Body of pancreas (tissue), 4 donors: ENCODE results near the gene CYP1A2. TPM values are rescaled to one million over a fixed set of nuclear protein-coding genes. Genes with fewer than 3 reads are reported as not detected.
"Not testable (repeated sequence)": the region's sequence is repeated elsewhere in the genome, so short reads cannot be mapped to it uniquely, and the experiment has no call there.

ENCODE experiments used
- ATAC-seq: fragments of 150-250 bp; one replicate; pipeline ENCODE4 v1.9.1; 2016
- DNase-seq, 4 donors: peaks; one replicate each; pipeline ENCODE4 v3.0.0-alpha.2; 2019
- H3K27ac ChIP-seq, 4 donors: fragments of 200-600 bp; sonication (generic); 1 replicate in 3 of 4; 2 replicates in 1 of 4; pipeline versions ENCODE4 v1.5.1 to v1.6.1; 2016 to 2019; ENCODE audit warnings: mild to moderate bottlenecking in 1 of 4, mixed read lengths in 1 of 4, moderate library complexity in 1 of 4
- H3K27me3 ChIP-seq, 2 donors: fragments of 200-600 bp; sonication (generic); one replicate each; pipeline ENCODE4 v1.6.0; 2016; ENCODE audit warnings: mild to moderate bottlenecking in 1 of 2
- H3K36me3 ChIP-seq, 2 donors: fragments of 200-600 bp; sonication (generic); replicated peaks in 1 of 2; 2 replicates each; pipeline ENCODE4 v1.5.1; 2016; ENCODE audit warnings: low read depth in 2 of 2; ENCODE audit not compliant: insufficient read depth in 1 of 2
- H3K4me1 ChIP-seq: fragments of 200-600 bp; sonication (generic); one replicate; pipeline ENCODE4 v1.6.0; 2016
- H3K4me3 ChIP-seq, 2 donors: fragments of 200-600 bp; sonication (generic); 1 replicate in 1 of 2; 2 replicates in 1 of 2; pipeline ENCODE4 v1.5.1; 2016 to 2019
- H3K9me3 ChIP-seq, 3 donors: fragments of 200-600 bp; sonication (generic); 1 replicate in 2 of 3; 2 replicates in 1 of 3; pipeline ENCODE4 v1.5.1; 2016
- CTCF ChIP-seq, 7 experiments: fragments of 450-650 bp in 4 of 7; fragments of 200-600 bp in 3 of 7; sonication (generic) in 3 of 7; IDR thresholded peaks; one replicate each; pipeline ENCODE4 v1.5.1; 2016 to 2019; ENCODE audit warnings: antibody characterized with exemption in 7 of 7
- POLR2A ChIP-seq, 3 donors: fragments of 450-650 bp; IDR thresholded peaks; one replicate each; pipeline ENCODE4 v1.6.1; 2016; ENCODE audit warnings: antibody characterized with exemption in 3 of 3, mild to moderate bottlenecking in 2 of 3
- WGBS, 2 donors: methylation state at CpG; one replicate each; pipeline ENCODE4 v1.1.5; 2017; 5-methylcytosine and 5-hydroxymethylcytosine counted together
- intact Hi-C: fragments of 100-400 bp; cut with DNase I; formaldehyde crosslinking; loops from one replicate; pipeline ENCODE4 v1.15.1; 2023
- total RNA-seq, 2 donors: library from RNA; depleted of rRNA; stranded (reverse); fragments of >200 nt; gene quantifications; one replicate each; pipeline ENCODE4 v1.1.0, GENCODE V29; 2016

Gene CYP1A2
- total RNA-seq, 2 donors from 2014 or later, result not detected

- Histone ChIP-seq H3K36me3 (no peaks in the 10 kb centered on the region), H3K4me3 (no peak overlapping the region), H3K4me1 (no peaks in the 10 kb centered on the region), H3K27ac (no peak overlapping the region), H3K27me3 (no peaks in the 10 kb centered on the region), H3K9me3 (no peaks in the 10 kb centered on the region)
- ATAC-seq, result no peak
- 69 to 78% methylated on average over 3 of the region's 3 CpGs for WGBS, 2 donors
- intact Hi-C loops, result no loop called here
- TF ChIP-seq CTCF (IDR thresholded peaks at IDR 0.05) (no peak), POLR2A (IDR thresholded peaks at IDR 0.05) (no peak)
- DNase-seq, result no peak
Observed at GRCh38 chr15:74735305-74735704, 13.3 kb upstream of the CYP1A2 start.

- H3K4me3 ChIP-seq, DNase-seq, intact Hi-C loops, H3K9me3 ChIP-seq, H3K27me3 ChIP-seq, H3K27ac ChIP-seq, ATAC-seq, H3K4me1 ChIP-seq, H3K36me3 ChIP-seq: not testable (repeated sequence)
- 58 to 63% methylated on average over 5 of the region's 5 CpGs for WGBS, 2 donors
Observed at GRCh38 chr15:74738239-74738638, 10.4 kb upstream of the CYP1A2 start.

GRCh38 chr15:74742422-74742821, 6.2 kb upstream of the CYP1A2 start:
- Histone ChIP-seq H3K36me3 (no peaks in the 10 kb centered on the region), H3K27ac (no peak overlapping the region), H3K9me3 (no peaks in the 10 kb centered on the region), H3K4me3 (no peak overlapping the region), H3K27me3 (no peaks in the 10 kb centered on the region), H3K4me1 (no peaks in the 10 kb centered on the region)
- intact Hi-C loops, result no loop called here
- DNase-seq (no peak), ATAC-seq (no peak)
- WGBS, 2 donors, result 72 to 74% methylated on average over 5 of the region's 5 CpGs
- TF ChIP-seq CTCF (IDR thresholded peaks at IDR 0.05) (no peak), POLR2A (IDR thresholded peaks at IDR 0.05) (no peak)

- intact Hi-C loops, result no loop called here
- DNase-seq, result no peak
- H3K27me3 ChIP-seq, result no peaks in the 10 kb centered on the region
- 49 to 55% methylated on average over 4 of the region's 4 CpGs for WGBS, 2 donors
- no peaks in the 10 kb centered on the region for H3K9me3 ChIP-seq
- H3K4me3 ChIP-seq, result no peak overlapping the region
- no peaks in the 10 kb centered on the region for H3K36me3 ChIP-seq
- TF ChIP-seq POLR2A (IDR thresholded peaks at IDR 0.05), result no peak
- no peak for TF ChIP-seq CTCF (IDR thresholded peaks at IDR 0.05)
- H3K27ac ChIP-seq, result no peak overlapping the region
- no peaks in the 10 kb centered on the region for H3K4me1 ChIP-seq
- ATAC-seq, result no peak
Observed at GRCh38 chr15:74746389-74746788, 2.3 kb upstream of the CYP1A2 start.

- Histone ChIP-seq H3K4me3 (no peak overlapping the region), H3K4me1 (no peaks in the 10 kb centered on the region), H3K27ac (no peak overlapping the region), H3K9me3 (no peaks in the 10 kb centered on the region), H3K36me3 (no peaks in the 10 kb centered on the region), H3K27me3 (no peaks in the 10 kb centered on the region)
- ATAC-seq (no peak), DNase-seq (no peak)
- intact Hi-C loops, result no loop called here
- WGBS, 2 donors, result 79 to 95% methylated on average over 11 to 19 of the region's 20 CpGs
- TF ChIP-seq POLR2A (IDR thresholded peaks at IDR 0.05) (no peak), CTCF (IDR thresholded peaks at IDR 0.05) (no peak)
Observed at GRCh38 chr15:74749832-74750231, 1.2 kb downstream of the CYP1A2 start.
